Measurements from ENCODE around the gene CAMK1D. TPM values are rescaled to one million over a fixed set of nuclear protein-coding genes. Genes with fewer than 3 reads are reported as not detected.

CAMK1D gene
- total RNA-seq, 2 donors from 2014 or later = 4.8 to 14.5 TPM

- no peak overlapping the region for H3K4me3 ChIP-seq
- peaks cover 3% of the 10 kb centered on the region for H3K4me1 ChIP-seq (replicated peaks)
- intact Hi-C loops (cut with DNase I) = no loop called here
- H3K27ac ChIP-seq = no peak overlapping the region
- no peaks in the 10 kb centered on the region for H3K27me3 ChIP-seq (replicated peaks; ENCODE audit: insufficient read depth)
- DNase-seq (ENCODE audit: low spot score) = no peak
- no peaks in the 10 kb centered on the region for H3K36me3 ChIP-seq
- WGBS = 45% methylated on average over 7 of the region's 7 CpGs
- H3K9me3 ChIP-seq = no peaks in the 10 kb centered on the region
- TF ChIP-seq CTCF (IDR thresholded peaks at IDR 0.05) (no peak), POLR2A (IDR thresholded peaks at IDR 0.05) (no peak), POLR2AphosphoS5 (IDR thresholded peaks at IDR 0.05) (no peak)
Observed at GRCh38 chr10:12391206-12391605, 41.9 kb downstream of the CAMK1D start.

- no peaks in the 10 kb centered on the region for H3K36me3 ChIP-seq
- peaks cover 3% of the 10 kb centered on the region for H3K4me1 ChIP-seq (replicated peaks)
- H3K27me3 ChIP-seq (replicated peaks; ENCODE audit: insufficient read depth) = peaks cover 2% of the 10 kb centered on the region
- intact Hi-C loops (cut with DNase I) = no loop called here
- H3K9me3 ChIP-seq = no peaks in the 10 kb centered on the region
- 96% methylated on average over 13 of the region's 13 CpGs for WGBS
- H3K27ac ChIP-seq = no peak overlapping the region
- H3K4me3 ChIP-seq = no peak overlapping the region
- DNase-seq (ENCODE audit: low spot score) = no peak
- no peak for TF ChIP-seq POLR2AphosphoS5 (IDR thresholded peaks at IDR 0.05)
- TF ChIP-seq CTCF (IDR thresholded peaks at IDR 0.05) = no peak
- no peak for TF ChIP-seq POLR2A (IDR thresholded peaks at IDR 0.05)
Observed at GRCh38 chr10:12393831-12394230, 44.5 kb downstream of the CAMK1D start.

DNA sequence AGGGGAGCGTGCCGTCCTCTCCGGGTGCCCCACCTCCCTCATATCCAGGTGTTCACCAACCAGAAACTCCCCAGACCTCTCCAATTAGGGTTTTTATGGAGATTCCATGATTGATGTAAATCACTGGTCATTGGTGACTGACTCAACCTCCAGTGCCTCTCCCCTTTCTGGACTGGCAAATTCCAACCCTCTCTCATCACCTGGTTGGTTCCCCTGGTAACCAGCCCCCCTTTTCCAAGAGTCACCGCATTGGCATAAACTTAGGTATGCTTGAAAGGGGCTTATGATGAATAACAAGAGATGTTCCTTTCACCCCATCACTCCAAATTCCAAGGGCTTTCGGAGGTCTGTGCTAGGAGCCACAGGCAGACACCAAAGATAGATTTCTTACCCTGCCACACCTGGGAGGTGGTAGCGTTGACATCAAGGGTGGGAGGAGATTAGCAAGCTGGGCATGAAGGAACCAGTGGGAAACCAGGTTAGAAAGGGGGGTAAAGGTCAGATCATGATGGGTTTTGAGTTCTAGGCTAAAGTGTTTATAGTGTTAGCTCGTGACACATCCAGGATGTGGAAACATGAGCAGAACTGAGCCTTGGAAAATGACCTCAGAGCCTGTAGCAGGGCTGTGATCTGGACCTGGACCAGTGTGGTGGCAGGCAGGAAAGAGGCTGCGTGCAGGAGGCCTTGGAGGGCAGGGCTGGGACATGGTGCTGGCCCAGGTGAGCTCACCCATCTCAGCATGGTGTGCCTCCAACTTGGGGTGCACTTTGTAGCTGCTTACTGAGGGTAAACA, 45.1 kb downstream of the CAMK1D start:
- H3K27ac ChIP-seq = no peak overlapping the region
- H3K4me3 ChIP-seq = no peak overlapping the region
- no peaks in the 10 kb centered on the region for H3K36me3 ChIP-seq
- 91% methylated on average over 8 of the region's 8 CpGs for WGBS
- no peak for DNase-seq (ENCODE audit: low spot score)
- TF ChIP-seq POLR2AphosphoS5 (IDR thresholded peaks at IDR 0.05) (no peak), CTCF (IDR thresholded peaks at IDR 0.05) (no peak), POLR2A (IDR thresholded peaks at IDR 0.05) (no peak)
- intact Hi-C loops (cut with DNase I) = no loop called here
- peaks cover 2% of the 10 kb centered on the region for H3K27me3 ChIP-seq (replicated peaks; ENCODE audit: insufficient read depth)
- H3K4me1 ChIP-seq (replicated peaks) = peaks cover under 1% of the 10 kb centered on the region
- no peaks in the 10 kb centered on the region for H3K9me3 ChIP-seq

DNA sequence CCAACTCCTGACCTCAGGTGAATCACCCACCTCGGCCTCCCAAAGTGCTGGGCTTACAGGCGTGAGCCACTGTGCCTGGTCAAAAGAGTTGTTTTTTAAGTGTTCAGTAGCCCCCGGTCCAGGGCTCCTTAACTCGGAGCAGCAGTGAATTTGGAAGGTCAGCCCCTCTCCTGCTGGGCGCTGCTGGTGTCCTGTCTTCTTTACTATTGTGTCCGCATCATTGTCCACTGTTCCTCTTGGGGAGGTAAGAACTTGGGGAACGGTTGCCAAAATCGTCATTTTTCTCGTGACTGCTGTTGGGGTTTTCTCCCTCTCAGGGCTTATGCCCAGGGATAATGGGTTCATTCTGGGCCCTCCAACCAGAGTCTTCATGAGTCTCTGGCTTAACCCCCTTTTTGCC, 46.7 kb downstream of the CAMK1D start:
- no peak for DNase-seq (ENCODE audit: low spot score)
- no peak for TF ChIP-seq POLR2A (IDR thresholded peaks at IDR 0.05)
- TF ChIP-seq CTCF (IDR thresholded peaks at IDR 0.05) = no peak
- no peak for TF ChIP-seq POLR2AphosphoS5 (IDR thresholded peaks at IDR 0.05)
- Histone ChIP-seq H3K9me3 (no peaks in the 10 kb centered on the region), H3K4me3 (no peak overlapping the region), H3K4me1 (replicated peaks) (no peaks in the 10 kb centered on the region), H3K27me3 (replicated peaks; ENCODE audit: insufficient read depth) (peaks cover 2% of the 10 kb centered on the region), H3K27ac (no peak overlapping the region), H3K36me3 (no peaks in the 10 kb centered on the region)
- intact Hi-C loops (cut with DNase I) = no loop called here
- WGBS = 96% methylated on average over 9 of the region's 9 CpGs

- H3K4me1 ChIP-seq (replicated peaks) = no peaks in the 10 kb centered on the region
- H3K36me3 ChIP-seq = no peaks in the 10 kb centered on the region
- WGBS = 68% methylated on average over 6 of the region's 6 CpGs
- DNase-seq (ENCODE audit: low spot score) = no peak
- intact Hi-C loops (cut with DNase I) = no loop called here
- no peak overlapping the region for H3K27ac ChIP-seq
- TF ChIP-seq CTCF (IDR thresholded peaks at IDR 0.05) (no peak), POLR2AphosphoS5 (IDR thresholded peaks at IDR 0.05) (no peak), POLR2A (IDR thresholded peaks at IDR 0.05) (no peak)
- H3K9me3 ChIP-seq = no peaks in the 10 kb centered on the region
- no peak overlapping the region for H3K4me3 ChIP-seq
- H3K27me3 ChIP-seq (replicated peaks; ENCODE audit: insufficient read depth) = peaks cover 2% of the 10 kb centered on the region
Observed at GRCh38 chr10:12396567-12396966, 47.2 kb downstream of the CAMK1D start.
